HCT116 (cell line): ENCODE measurements around the gene SND1.

Source experiments
- ATF3 ChIP-seq: IDR thresholded peaks from 2 replicates; pipeline ENCODE4 v1.6.1; 2012
- CBX3 ChIP-seq: IDR thresholded peaks from 2 replicates; pipeline ENCODE4 v1.6.1; 2012; ENCODE audit warnings: low read depth
- CEBPB ChIP-seq: IDR thresholded peaks from 2 replicates; pipeline ENCODE4 v1.6.1; 2012; ENCODE audit warnings: low read depth
- CTCF ChIP-seq, 3 experiments: fragments of 200-600 bp in 1 of 3; sonication (generic) in 1 of 3; IDR thresholded peaks in 2 of 3; conservative IDR thresholded peaks in 1 of 3; 2 replicates each; pipeline ENCODE4 v1.5.1; 2012 to 2017; ENCODE audit warnings: low read depth in 2 of 3, low read length in 2 of 3, antibody characterized with exemption in 1 of 3, borderline replicate concordance in 1 of 3, control low read depth in 1 of 3, mild to moderate bottlenecking in 1 of 3, mixed read lengths in 1 of 3, mixed run types in 1 of 3, moderate library complexity in 1 of 3; ENCODE audit not compliant: insufficient read depth in 1 of 3
- EGR1 ChIP-seq: IDR thresholded peaks from 2 replicates; pipeline ENCODE4 v1.6.1; 2012; ENCODE audit warnings: low read depth
- EZH2 ChIP-seq: fragments of 200-600 bp; sonication (generic); IDR thresholded peaks from 2 replicates; pipeline ENCODE4 v1.6.1; 2017; ENCODE audit warnings: antibody characterized with exemption, mixed run types
- MAX ChIP-seq: IDR thresholded peaks from 2 replicates; pipeline ENCODE4 v1.6.1; 2012
- POLR2A ChIP-seq: IDR thresholded peaks from 2 replicates; pipeline ENCODE4 v1.7.0; 2011; ENCODE audit warnings: borderline replicate concordance; ENCODE audit not compliant: insufficient read depth, insufficient read length; ENCODE audit errors: extremely low read depth
- POLR2AphosphoS5 ChIP-seq: IDR thresholded peaks from 2 replicates; pipeline ENCODE4 v1.6.1; 2011; ENCODE audit warnings: mild to moderate bottlenecking, low read depth, low read length, moderate library complexity
- REST ChIP-seq: IDR thresholded peaks from 2 replicates; pipeline ENCODE4 v1.6.1; 2012; ENCODE audit warnings: low read depth
- SIN3A ChIP-seq: IDR thresholded peaks from 2 replicates; pipeline ENCODE4 v1.6.1; 2012; ENCODE audit warnings: low read depth
- ZBTB33 ChIP-seq: IDR thresholded peaks from 2 replicates; pipeline ENCODE4 v1.6.1; 2011; ENCODE audit warnings: mild to moderate bottlenecking, low read length, moderate library complexity; ENCODE audit not compliant: insufficient replicate concordance; ENCODE audit errors: extremely low read depth
- ZFX ChIP-seq: fragments of 450-650 bp; IDR thresholded peaks from 2 replicates; pipeline ENCODE4 v1.6.1; 2017
- ZNF274 ChIP-seq: fragments of 200-500 bp; sonication (Bioruptor generic); IDR thresholded peaks from 2 replicates; pipeline ENCODE4 v1.6.1; 2014; ENCODE audit warnings: mild to moderate bottlenecking, low read depth, low read length, inconsistent platforms

- TF ChIP-seq REST (no peak), CTCF (IDR thresholded peaks at IDR 0.05 in 2 of 3, conservative IDR thresholded peaks at IDR 0.05 in 1 of 3; ENCODE audit: borderline replicate concordance in 1 of 3, insufficient read depth in 1 of 3, low read depth in 2 of 3, low read length in 2 of 3) (no peak), POLR2A (no peak), CBX3 (no peak), POLR2AphosphoS5 (no peak), EZH2 (no peak), ZBTB33 (no peak), ZNF274 (no peak), CEBPB (no peak), SIN3A (no peak), EGR1 (no peak), ZFX (no peak), ATF3 (no peak), MAX (no peak)
Measured at GRCh38 chr7:127885843-127886242, 233.8 kb downstream of the SND1 start.
